Neural cell (in vitro differentiated cells): ENCODE results near the gene NOS1AP.

ENCODE experiments used
- EP300 ChIP-seq: fragments of 450-650 bp; conservative IDR thresholded peaks from 2 replicates; pipeline ENCODE4 v1.6.1; 2014; ENCODE audit warnings: antibody characterized with exemption, mild to moderate bottlenecking, moderate library complexity; ENCODE audit not compliant: poor library complexity, severe bottlenecking
- EZH2 ChIP-seq: fragments of 200-600, 300-800 bp; shearing (Covaris generic), sonication (generic); IDR thresholded peaks from 2 replicates; pipeline ENCODE4 v1.6.1; 2014; ENCODE audit warnings: antibody characterized with exemption, low read length, borderline replicate concordance, mild to moderate bottlenecking; ENCODE audit not compliant: insufficient read depth, poor library complexity, severe bottlenecking
- MXI1 ChIP-seq: fragments of 450-650 bp; conservative IDR thresholded peaks from 2 replicates; pipeline ENCODE4 v1.6.1; 2014; ENCODE audit warnings: antibody characterized with exemption, mild to moderate bottlenecking; ENCODE audit not compliant: poor library complexity, severe bottlenecking
- POLR2AphosphoS5 ChIP-seq: IDR thresholded peaks from 2 replicates; pipeline ENCODE4 v1.6.1; 2012
- RAD21 ChIP-seq: fragments of 450-650 bp; conservative IDR thresholded peaks from 2 replicates; pipeline ENCODE4 v1.6.1; 2014; ENCODE audit warnings: antibody characterized with exemption, mild to moderate bottlenecking, moderate library complexity
- SMC3 ChIP-seq: fragments of 450-650 bp; conservative IDR thresholded peaks from 2 replicates; pipeline ENCODE4 v1.6.1; 2014; ENCODE audit warnings: antibody characterized with exemption, mild to moderate bottlenecking, moderate library complexity; ENCODE audit not compliant: poor library complexity
- TAF1 ChIP-seq: IDR thresholded peaks from 2 replicates; pipeline ENCODE4 v1.6.1; 2012; ENCODE audit warnings: low read depth
- TF ChIP-seq, protein P1 (sequence below): fragments of 450-650 bp; IDR thresholded peaks from 2 replicates; pipeline ENCODE4 v1.5.1; 2014; ENCODE audit warnings: antibody characterized with exemption, mild to moderate bottlenecking, moderate library complexity; ENCODE audit not compliant: poor library complexity, severe bottlenecking
- TF ChIP-seq, protein P2 (sequence below): IDR thresholded peaks from 2 replicates; pipeline ENCODE4 v1.6.1; 2012; ENCODE audit warnings: borderline replicate concordance

DNA sequence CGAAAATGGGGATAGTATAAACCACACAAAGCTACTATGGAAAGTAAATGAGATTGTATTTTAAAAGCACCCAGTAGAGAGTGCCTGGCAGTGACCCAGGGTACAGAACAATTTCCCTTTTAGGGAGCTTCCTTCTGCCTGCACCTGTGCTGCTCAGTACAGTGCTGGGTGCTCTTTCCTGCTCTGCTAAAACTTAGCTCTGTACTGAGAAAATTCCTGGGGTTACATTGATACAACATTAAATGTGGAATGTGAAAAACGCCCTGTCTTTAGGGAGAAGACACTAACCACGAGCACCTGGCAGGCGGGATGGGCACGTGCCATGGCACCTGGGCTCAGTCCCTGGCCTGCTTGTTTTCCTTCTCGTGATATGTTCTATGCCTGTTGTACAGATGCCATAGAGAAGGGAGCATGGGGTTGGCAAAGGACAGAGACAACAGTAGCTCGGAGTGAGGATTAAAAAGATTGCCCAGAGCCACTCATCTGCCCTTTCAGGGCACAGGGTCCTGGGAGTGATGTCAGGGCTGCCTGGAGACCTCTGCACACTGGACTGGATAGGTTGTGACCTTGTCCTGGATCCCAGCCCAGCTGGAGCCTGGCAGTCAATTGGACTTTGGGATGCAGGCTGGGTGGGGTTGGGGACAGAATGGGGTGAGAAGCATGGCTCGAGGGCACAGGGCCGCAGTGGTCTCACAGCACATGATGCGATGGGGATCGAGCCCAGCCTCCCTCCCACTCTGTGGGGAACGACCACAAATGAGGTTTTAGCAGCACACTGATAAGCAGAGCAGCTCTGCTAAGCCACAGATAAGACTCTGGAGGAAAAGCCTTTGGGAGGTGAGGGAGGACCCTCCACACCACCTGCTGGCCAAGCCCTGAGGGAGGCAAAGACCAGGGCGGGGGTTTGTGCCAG is 302.9 kb downstream of the NOS1AP start:
- TF ChIP-seq POLR2AphosphoS5 (no peak), MXI1 (no peak), TAF1 (no peak), EZH2 (no peak), EP300 (no peak), RAD21 (no peak), SMC3 (no peak)
- TF ChIP-seq, protein P1, sequence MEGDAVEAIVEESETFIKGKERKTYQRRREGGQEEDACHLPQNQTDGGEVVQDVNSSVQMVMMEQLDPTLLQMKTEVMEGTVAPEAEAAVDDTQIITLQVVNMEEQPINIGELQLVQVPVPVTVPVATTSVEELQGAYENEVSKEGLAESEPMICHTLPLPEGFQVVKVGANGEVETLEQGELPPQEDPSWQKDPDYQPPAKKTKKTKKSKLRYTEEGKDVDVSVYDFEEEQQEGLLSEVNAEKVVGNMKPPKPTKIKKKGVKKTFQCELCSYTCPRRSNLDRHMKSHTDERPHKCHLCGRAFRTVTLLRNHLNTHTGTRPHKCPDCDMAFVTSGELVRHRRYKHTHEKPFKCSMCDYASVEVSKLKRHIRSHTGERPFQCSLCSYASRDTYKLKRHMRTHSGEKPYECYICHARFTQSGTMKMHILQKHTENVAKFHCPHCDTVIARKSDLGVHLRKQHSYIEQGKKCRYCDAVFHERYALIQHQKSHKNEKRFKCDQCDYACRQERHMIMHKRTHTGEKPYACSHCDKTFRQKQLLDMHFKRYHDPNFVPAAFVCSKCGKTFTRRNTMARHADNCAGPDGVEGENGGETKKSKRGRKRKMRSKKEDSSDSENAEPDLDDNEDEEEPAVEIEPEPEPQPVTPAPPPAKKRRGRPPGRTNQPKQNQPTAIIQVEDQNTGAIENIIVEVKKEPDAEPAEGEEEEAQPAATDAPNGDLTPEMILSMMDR, result no peak
- TF ChIP-seq, protein P2, sequence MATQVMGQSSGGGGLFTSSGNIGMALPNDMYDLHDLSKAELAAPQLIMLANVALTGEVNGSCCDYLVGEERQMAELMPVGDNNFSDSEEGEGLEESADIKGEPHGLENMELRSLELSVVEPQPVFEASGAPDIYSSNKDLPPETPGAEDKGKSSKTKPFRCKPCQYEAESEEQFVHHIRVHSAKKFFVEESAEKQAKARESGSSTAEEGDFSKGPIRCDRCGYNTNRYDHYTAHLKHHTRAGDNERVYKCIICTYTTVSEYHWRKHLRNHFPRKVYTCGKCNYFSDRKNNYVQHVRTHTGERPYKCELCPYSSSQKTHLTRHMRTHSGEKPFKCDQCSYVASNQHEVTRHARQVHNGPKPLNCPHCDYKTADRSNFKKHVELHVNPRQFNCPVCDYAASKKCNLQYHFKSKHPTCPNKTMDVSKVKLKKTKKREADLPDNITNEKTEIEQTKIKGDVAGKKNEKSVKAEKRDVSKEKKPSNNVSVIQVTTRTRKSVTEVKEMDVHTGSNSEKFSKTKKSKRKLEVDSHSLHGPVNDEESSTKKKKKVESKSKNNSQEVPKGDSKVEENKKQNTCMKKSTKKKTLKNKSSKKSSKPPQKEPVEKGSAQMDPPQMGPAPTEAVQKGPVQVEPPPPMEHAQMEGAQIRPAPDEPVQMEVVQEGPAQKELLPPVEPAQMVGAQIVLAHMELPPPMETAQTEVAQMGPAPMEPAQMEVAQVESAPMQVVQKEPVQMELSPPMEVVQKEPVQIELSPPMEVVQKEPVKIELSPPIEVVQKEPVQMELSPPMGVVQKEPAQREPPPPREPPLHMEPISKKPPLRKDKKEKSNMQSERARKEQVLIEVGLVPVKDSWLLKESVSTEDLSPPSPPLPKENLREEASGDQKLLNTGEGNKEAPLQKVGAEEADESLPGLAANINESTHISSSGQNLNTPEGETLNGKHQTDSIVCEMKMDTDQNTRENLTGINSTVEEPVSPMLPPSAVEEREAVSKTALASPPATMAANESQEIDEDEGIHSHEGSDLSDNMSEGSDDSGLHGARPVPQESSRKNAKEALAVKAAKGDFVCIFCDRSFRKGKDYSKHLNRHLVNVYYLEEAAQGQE, result no peak
